H9 (cell line): ENCODE measurements around the gene IL31. TPM values are rescaled to one million over a fixed set of nuclear protein-coding genes. Genes with fewer than 3 reads are reported as not detected.

Experiments used
- DNase-seq: peaks from one replicate; pipeline ENCODE4 v3.0.0-alpha.2; 2017
- H2AFZ ChIP-seq: one replicate; pipeline ENCODE4 v1.6.1; 2013; ENCODE audit warnings: mild to moderate bottlenecking, low read length, control low read depth, moderate library complexity
- H2AK5ac ChIP-seq: 2 replicates; pipeline ENCODE4 v1.6.1; 2013; ENCODE audit warnings: low read length, control low read depth, mixed read lengths; ENCODE audit not compliant: insufficient read length
- H2BK120ac ChIP-seq: one replicate; pipeline ENCODE4 v1.6.1; 2013; ENCODE audit warnings: low read depth, mild to moderate bottlenecking, low read length, control low read depth, inconsistent platforms; ENCODE audit not compliant: poor library complexity, severe bottlenecking
- H2BK12ac ChIP-seq: 2 replicates; pipeline ENCODE4 v1.6.1; 2013; ENCODE audit warnings: low read length, control low read depth, mixed read lengths, low read depth; ENCODE audit not compliant: insufficient read length
- H2BK15ac ChIP-seq: 2 replicates; pipeline ENCODE4 v1.6.1; 2013; ENCODE audit warnings: low read depth, low read length, control low read depth
- H2BK20ac ChIP-seq: one replicate; pipeline ENCODE4 v1.6.1; 2013; ENCODE audit warnings: low read depth, mild to moderate bottlenecking, low read length, control low read depth, inconsistent platforms; ENCODE audit not compliant: poor library complexity, severe bottlenecking
- H2BK5ac ChIP-seq: 2 replicates; pipeline ENCODE4 v1.6.1; 2013; ENCODE audit warnings: low read length, control low read depth, mixed read lengths; ENCODE audit not compliant: insufficient read length
- H3K14ac ChIP-seq: 2 replicates; pipeline ENCODE4 v1.6.1; 2013; ENCODE audit warnings: low read length, control low read depth; ENCODE audit not compliant: insufficient read depth
- H3K18ac ChIP-seq: 2 replicates; pipeline ENCODE4 v1.6.1; 2013; ENCODE audit warnings: low read depth, mild to moderate bottlenecking, mixed read lengths, low read length, control low read depth; ENCODE audit not compliant: insufficient read length
- H3K23ac ChIP-seq: 2 replicates; pipeline ENCODE4 v1.6.1; 2013; ENCODE audit warnings: low read length, control low read depth, mixed read lengths, low read depth; ENCODE audit not compliant: insufficient read length
- H3K23me2 ChIP-seq: 2 replicates; pipeline ENCODE4 v1.6.1; 2013; ENCODE audit warnings: low read depth, mild to moderate bottlenecking, mixed read lengths, low read length, control low read depth; ENCODE audit not compliant: insufficient read length, poor library complexity, severe bottlenecking
- H3K27ac ChIP-seq: 2 replicates; pipeline ENCODE4 v1.5.1; 2013; ENCODE audit warnings: low read length, control low read depth, mixed read lengths, low read depth; ENCODE audit not compliant: insufficient read length
- H3K27me3 ChIP-seq: 2 replicates; pipeline ENCODE4 v1.6.1; 2013; ENCODE audit warnings: low read length, control low read depth, inconsistent platforms; ENCODE audit not compliant: insufficient read depth
- H3K4ac ChIP-seq: 2 replicates; pipeline ENCODE4 v1.6.1; 2013; ENCODE audit warnings: low read depth, mild to moderate bottlenecking, control low read depth, inconsistent platforms, low read length, moderate library complexity
- H3K4me1 ChIP-seq: 2 replicates; pipeline ENCODE4 v1.6.1; 2013; ENCODE audit warnings: low read length, control low read depth, inconsistent platforms; ENCODE audit not compliant: insufficient read depth
- H3K4me2 ChIP-seq: 2 replicates; pipeline ENCODE4 v1.6.1; 2013; ENCODE audit warnings: low read length, control low read depth, mixed read lengths; ENCODE audit not compliant: insufficient read length, insufficient read depth
- H3K56ac ChIP-seq: 2 replicates; pipeline ENCODE4 v1.6.1; 2013; ENCODE audit warnings: low read depth, mild to moderate bottlenecking, mixed read lengths, low read length, control low read depth; ENCODE audit not compliant: insufficient read length
- H3K79me1 ChIP-seq: 2 replicates; pipeline ENCODE4 v1.6.1; 2013; ENCODE audit warnings: low read depth, mild to moderate bottlenecking, moderate library complexity, low read length, control low read depth, inconsistent platforms; ENCODE audit not compliant: insufficient read depth, poor library complexity, severe bottlenecking
- H3K79me2 ChIP-seq: 2 replicates; pipeline ENCODE4 v1.6.1; 2013; ENCODE audit warnings: low read length, control low read depth, inconsistent platforms; ENCODE audit not compliant: insufficient read depth
- H3K9ac ChIP-seq: 2 replicates; pipeline ENCODE4 v1.6.1; 2013; ENCODE audit warnings: low read length, control low read depth, mixed read lengths; ENCODE audit not compliant: insufficient read length; ENCODE audit errors: extremely low read depth
- H3K9me3 ChIP-seq: one replicate; pipeline ENCODE4 v1.6.1; 2013; ENCODE audit warnings: low read depth, low read length, inconsistent platforms; ENCODE audit not compliant: control insufficient read depth
- H3T11ph ChIP-seq: one replicate; pipeline ENCODE4 v1.6.1; 2013; ENCODE audit warnings: mild to moderate bottlenecking, low read length, control low read depth, inconsistent platforms
- H4K20me1 ChIP-seq: one replicate; pipeline ENCODE4 v1.6.1; 2013; ENCODE audit not compliant: control insufficient read depth, insufficient read length, insufficient read depth
- H4K5ac ChIP-seq: 2 replicates; pipeline ENCODE4 v1.6.1; 2013; ENCODE audit warnings: low read depth, mild to moderate bottlenecking, mixed read lengths, low read length, control low read depth; ENCODE audit not compliant: insufficient read length
- H4K8ac ChIP-seq: replicated peaks from 2 replicates; pipeline ENCODE4 v1.6.1; 2013; ENCODE audit warnings: low read length, control low read depth, mixed read lengths, low read depth; ENCODE audit not compliant: insufficient read length
- H4K91ac ChIP-seq: 2 replicates; pipeline ENCODE4 v1.6.1; 2013; ENCODE audit warnings: low read depth, mild to moderate bottlenecking, moderate library complexity, mixed read lengths, low read length, control low read depth; ENCODE audit not compliant: insufficient read length
- H3K27ac Mint-ChIP-seq, 3 experiments: 2 replicates in 2 of 3; 3 replicates in 1 of 3; pipeline ENCODE4 v1.8.0; 2020 to 2021; ENCODE audit warnings: mixed read lengths in 3 of 3, mild to moderate bottlenecking in 1 of 3, moderate library complexity in 1 of 3
- H3K27me3 Mint-ChIP-seq: 2 replicates; pipeline ENCODE4 v1.8.0; 2021; ENCODE audit warnings: low read depth, mild to moderate bottlenecking, moderate library complexity, mixed read lengths
- H3K36me3 Mint-ChIP-seq, 3 experiments: 2 replicates in 2 of 3; 3 replicates in 1 of 3; pipeline ENCODE4 v1.8.0; 2020 to 2021; ENCODE audit warnings: low read depth in 3 of 3, mixed read lengths in 3 of 3; ENCODE audit not compliant: insufficient read depth in 1 of 3
- H3K4me1 Mint-ChIP-seq, 2 experiments: 2 replicates each; pipeline ENCODE4 v1.8.0; 2020; ENCODE audit warnings: mixed read lengths in 2 of 2
- H3K4me3 Mint-ChIP-seq, 2 experiments: 2 replicates in 1 of 2; 3 replicates in 1 of 2; pipeline ENCODE4 v1.8.0; 2020 to 2021; ENCODE audit warnings: mild to moderate bottlenecking in 2 of 2, mixed read lengths in 2 of 2, moderate library complexity in 1 of 2
- H3K9me3 Mint-ChIP-seq, 2 experiments: 2 replicates in 1 of 2; 3 replicates in 1 of 2; pipeline ENCODE4 v1.8.0; 2020; ENCODE audit warnings: mild to moderate bottlenecking in 2 of 2, mixed read lengths in 2 of 2, moderate library complexity in 1 of 2
- CTCF ChIP-seq: fragments of 200-600 bp; sonication (generic); conservative IDR thresholded peaks from 3 replicates; pipeline ENCODE4 v1.8.0; 2021; ENCODE audit warnings: antibody characterized with exemption, mild to moderate bottlenecking
- WGBS: extraction: QIAGEN DNeasy Blood & Tissue Kit; methylation state at CpG from one replicate; pipeline ENCODE4 v1.1.7; 2013; ENCODE audit warnings: missing lambda C conversion rate, low lambda C conversion rate, mixed read lengths; ENCODE audit not compliant: insufficient read length; ENCODE audit errors: extremely low coverage; 5-methylcytosine and 5-hydroxymethylcytosine counted together
- total RNA-seq: library from RNA; stranded (reverse); gene quantifications from 2 replicates; pipeline ENCODE4 v1.2.1, GENCODE V29; 2021

Gene IL31
- total RNA-seq, 1 experiment from 2014 or later: not detected

- Histone ChIP-seq H3K9ac (no peak overlapping the region), H2BK20ac (no peak overlapping the region), H3K23ac (no peak overlapping the region), H2BK120ac (no peak overlapping the region), H4K8ac (no peak overlapping the region), H3K4me2 (no peak overlapping the region), H3K79me1 (no peaks in the 10 kb centered on the region), H3K9me3 (peaks cover 13% of the 10 kb centered on the region), H3K14ac (no peak overlapping the region; the same call in 1 of the 2 replicates), H2BK15ac (no peak overlapping the region), H4K5ac (no peak overlapping the region), H3K79me2 (no peaks in the 10 kb centered on the region), H4K20me1 (no peaks in the 10 kb centered on the region), H2BK12ac (no peak overlapping the region), H3K27me3 (no peaks in the 10 kb centered on the region), H3K18ac (no peak overlapping the region), H3T11ph (no peak overlapping the region), H3K4me1 (no peaks in the 10 kb centered on the region), H2AK5ac (no peak overlapping the region), H3K23me2 (no peaks in the 10 kb centered on the region), H2AFZ (no peak overlapping the region), H2BK5ac (no peak overlapping the region), H3K27ac (no peak overlapping the region), H3K56ac (no peak overlapping the region), H3K4ac (no peak overlapping the region), H4K91ac (no peak overlapping the region)
- Mint-ChIP-seq H3K4me1 (peaks cover 6% of the 10 kb centered on the region in 2 experiments), H3K27me3 (no peaks in the 10 kb centered on the region; the same call in 1 of the 2 replicates), H3K27ac (peak overlapping the region in 1 of 3 experiments; percentile 18; a peak in 1 of 7 replicates), H3K36me3 (peaks cover 15% of the 10 kb centered on the region in 3 experiments), H3K4me3 (no peak overlapping the region), H3K9me3 (peaks cover 13% of the 10 kb centered on the region in 2 experiments)
- WGBS: no CpG with 5 or more reads among the region's 21 CpGs
- no peak for DNase-seq
- TF ChIP-seq CTCF: no peak
Measured at GRCh38 chr12:122147514-122148290, 26.3 kb downstream of the IL31 start.
